H1 (cell line): ENCODE data around the gene RDH11. TPM values are rescaled to one million over a fixed set of nuclear protein-coding genes. Genes with fewer than 3 reads are reported as not detected.

Source experiments
- CTCF ChIA-PET: fragments of 300-600 bp; sonication (Branson Sonifier 250); formaldehyde crosslinking; loops from one replicate; lab custom pipeline; 2021; ENCODE audit not compliant: partially characterized antibody; lab: Charles Lee
- POLR2A ChIA-PET: fragments of 300-600 bp; sonication (Branson Sonifier 250); formaldehyde crosslinking; loops from one replicate; lab custom pipeline; 2021; ENCODE audit warnings: inconsistent platforms; ENCODE audit not compliant: partially characterized antibody; lab: Charles Lee
- DNase-seq, 2 experiments: peaks; one replicate each; pipeline versions ENCODE4 v3.0.0 to v3.0.0-alpha.2; 2010 to 2022; ENCODE audit warnings: low spot score in 2 of 2, low read depth in 1 of 2, mixed read lengths in 1 of 2
- FAIRE-seq: peaks from 2 replicates; lab custom pipeline; 2011; peaks lifted over from hg19 to GRCh38; lab: Jason Lieb, UNC
- H2AFZ ChIP-seq: 2 replicates; pipeline ENCODE4 v1.8.1; 2012; ENCODE audit warnings: low read length, inconsistent platforms
- H2AK5ac ChIP-seq: 2 replicates; pipeline ENCODE4 v1.6.1; 2013; ENCODE audit warnings: low read depth, low read length
- H2BK120ac ChIP-seq: replicated peaks from 2 replicates; pipeline ENCODE3; 2013; ENCODE audit warnings: low read depth, low read length, inconsistent platforms
- H2BK12ac ChIP-seq: 2 replicates; pipeline ENCODE4 v1.6.1; 2013; ENCODE audit warnings: low read depth, low read length
- H2BK15ac ChIP-seq: 2 replicates; pipeline ENCODE4 v1.6.1; 2013; ENCODE audit warnings: low read length
- H2BK20ac ChIP-seq: 2 replicates; pipeline ENCODE4 v1.6.1; 2013; ENCODE audit warnings: low read length
- H2BK5ac ChIP-seq: 2 replicates; pipeline ENCODE4 v1.6.1; 2013; ENCODE audit warnings: low read depth, low read length
- H3K14ac ChIP-seq: 2 replicates; pipeline ENCODE4 v1.6.1; 2013; ENCODE audit warnings: inconsistent platforms; ENCODE audit not compliant: insufficient read length
- H3K18ac ChIP-seq: 2 replicates; pipeline ENCODE4 v1.6.1; 2013; ENCODE audit warnings: low read length; ENCODE audit errors: extremely low read depth
- H3K23ac ChIP-seq: 2 replicates; pipeline ENCODE4 v1.6.1; 2013; ENCODE audit warnings: inconsistent platforms; ENCODE audit not compliant: insufficient read length
- H3K23me2 ChIP-seq: 2 replicates; pipeline ENCODE4 v1.6.1; 2013; ENCODE audit warnings: low read depth, low read length
- H3K27ac ChIP-seq: 2 replicates; pipeline ENCODE4 v1.6.1; 2011; ENCODE audit warnings: low read depth, low read length, inconsistent platforms
- H3K27me3 ChIP-seq, 4 experiments: replicated peaks in 1 of 4; 1 replicate in 1 of 4; 2 replicates in 3 of 4; pipeline versions ENCODE4 v1.6.1 to v1.8.1; 2011 to 2013; ENCODE audit warnings: low read length in 3 of 4, mild to moderate bottlenecking in 3 of 4, inconsistent platforms in 2 of 4, mixed read lengths in 2 of 4, moderate library complexity in 1 of 4; ENCODE audit not compliant: control insufficient read depth in 3 of 4, insufficient read depth in 3 of 4; ENCODE audit errors: extremely low read depth in 1 of 4
- H3K36me3 ChIP-seq, 4 experiments: 2 replicates each; pipeline versions ENCODE4 v1.6.1 to v1.8.1; 2011 to 2013; ENCODE audit warnings: mild to moderate bottlenecking in 4 of 4, low read length in 3 of 4, moderate library complexity in 2 of 4, control low read depth in 1 of 4, inconsistent platforms in 1 of 4; ENCODE audit not compliant: insufficient read depth in 4 of 4, control insufficient read depth in 2 of 4
- H3K4ac ChIP-seq: replicated peaks from 2 replicates; pipeline ENCODE3; 2013; ENCODE audit warnings: low read length, low read depth, mixed read lengths, inconsistent platforms; ENCODE audit not compliant: insufficient read length
- H3K4me1 ChIP-seq, 4 experiments: replicated peaks in 1 of 4; 1 replicate in 1 of 4; 2 replicates in 3 of 4; pipeline versions ENCODE4 v1.6.1 to v1.8.1; 2011 to 2013; ENCODE audit warnings: low read length in 3 of 4, inconsistent platforms in 2 of 4, mixed read lengths in 1 of 4; ENCODE audit not compliant: insufficient read depth in 4 of 4, control insufficient read depth in 3 of 4
- H3K4me2 ChIP-seq, 2 experiments: 2 replicates each; pipeline versions ENCODE4 v1.6.1 to v1.8.1; 2011 to 2013; ENCODE audit warnings: low read depth in 2 of 2, low read length in 2 of 2, control low read depth in 1 of 2, inconsistent platforms in 1 of 2, mild to moderate bottlenecking in 1 of 2; ENCODE audit not compliant: insufficient read depth in 1 of 2
- H3K4me3 ChIP-seq, 4 experiments: fragments of 200-600, 300-600 bp in 1 of 4; sonication (generic), shearing (Covaris generic), sonication (Bioruptor Twin) in 1 of 4; 2 replicates each; pipeline versions ENCODE4 v1.5.1 to v1.8.1; 2011 to 2016; ENCODE audit warnings: low read length in 4 of 4, low read depth in 3 of 4, control low read depth in 2 of 4, inconsistent platforms in 2 of 4, mild to moderate bottlenecking in 2 of 4, mixed read lengths in 1 of 4, moderate library complexity in 1 of 4; ENCODE audit not compliant: insufficient read depth in 2 of 4; ENCODE audit errors: extremely low read depth in 1 of 4
- H3K56ac ChIP-seq: replicated peaks from 2 replicates; pipeline ENCODE3; 2013; ENCODE audit warnings: low read depth, mild to moderate bottlenecking, mixed read lengths, low read length, inconsistent platforms; ENCODE audit not compliant: insufficient read length
- H3K79me1 ChIP-seq: 2 replicates; pipeline ENCODE4 v1.6.1; 2013; ENCODE audit warnings: low read depth, low read length, control low read depth
- H3K79me2 ChIP-seq, 2 experiments: 2 replicates each; pipeline versions ENCODE4 v1.6.1 to v1.8.1; 2012 to 2013; ENCODE audit warnings: low read length in 2 of 2, mild to moderate bottlenecking in 2 of 2, inconsistent platforms in 1 of 2; ENCODE audit not compliant: insufficient read depth in 2 of 2, control insufficient read depth in 1 of 2
- H3K9ac ChIP-seq, 4 experiments: replicated peaks in 1 of 4; 1 replicate in 1 of 4; 2 replicates in 3 of 4; pipeline versions ENCODE4 v1.6.1 to v1.8.1; 2011 to 2013; ENCODE audit warnings: low read depth in 3 of 4, low read length in 3 of 4, control low read depth in 2 of 4, mild to moderate bottlenecking in 2 of 4, moderate library complexity in 2 of 4, inconsistent platforms in 1 of 4; ENCODE audit errors: extremely low read depth in 1 of 4
- H3K9me3 ChIP-seq, 2 experiments: 2 replicates each; pipeline versions ENCODE4 v1.6.1 to v1.8.1; 2012 to 2013; ENCODE audit warnings: mild to moderate bottlenecking in 2 of 2, moderate library complexity in 2 of 2, control low read depth in 1 of 2, inconsistent platforms in 1 of 2, low read depth in 1 of 2, low read length in 1 of 2, mixed read lengths in 1 of 2; ENCODE audit not compliant: insufficient read depth in 2 of 2
- H4K20me1 ChIP-seq, 2 experiments: replicated peaks in 1 of 2; 2 replicates each; pipeline versions ENCODE3 to v1.8.1; 2011 to 2013; ENCODE audit warnings: inconsistent platforms in 2 of 2, low read length in 2 of 2, mild to moderate bottlenecking in 1 of 2; ENCODE audit not compliant: insufficient read depth in 2 of 2, control insufficient read depth in 1 of 2
- H4K5ac ChIP-seq: 2 replicates; pipeline ENCODE4 v1.6.1; 2013; ENCODE audit warnings: low read length, low read depth, mixed read lengths, inconsistent platforms; ENCODE audit not compliant: insufficient read length
- H4K8ac ChIP-seq: 2 replicates; pipeline ENCODE4 v1.8.0; 2013; ENCODE audit warnings: mild to moderate bottlenecking, moderate library complexity, low read length, inconsistent platforms; ENCODE audit not compliant: insufficient read depth; ENCODE audit errors: extremely low read depth
- H4K91ac ChIP-seq: replicated peaks from 2 replicates; pipeline ENCODE3; 2013; ENCODE audit warnings: low read length, mixed read lengths, inconsistent platforms; ENCODE audit not compliant: insufficient read length
- MAX ChIP-seq: IDR thresholded peaks from 2 replicates; pipeline ENCODE4 v1.6.1; 2012; ENCODE audit warnings: inconsistent platforms
- PHF8 ChIP-seq: fragments of 200-600 bp; sonication (generic); conservative IDR thresholded peaks from 2 replicates; pipeline ENCODE4 v1.7.1; 2012; ENCODE audit warnings: low read depth, mild to moderate bottlenecking, inconsistent platforms, low read length, moderate library complexity
- YY1 ChIP-seq: IDR thresholded peaks from 2 replicates; pipeline ENCODE4 v1.6.1; 2011; ENCODE audit warnings: low read depth, mild to moderate bottlenecking, low read length
- WGBS, 2 experiments: shearing (Covaris generic) in 1 of 2; methylation state at CpG; one replicate each; pipeline versions ENCODE4 v1.1.6 to v1.1.7; 2013 to 2015; ENCODE audit warnings: low lambda C conversion rate in 2 of 2, mixed read lengths in 2 of 2, inconsistent platforms in 1 of 2, low coverage in 1 of 2, missing lambda C conversion rate in 1 of 2; ENCODE audit not compliant: insufficient replicate concordance in 2 of 2, insufficient coverage in 1 of 2, insufficient read length in 1 of 2; ENCODE audit errors: extremely low coverage in 1 of 2, missing lambda C conversion rate in 1 of 2; 5-methylcytosine and 5-hydroxymethylcytosine counted together
- polyA plus RNA-seq, 7 experiments: library from polyadenylated mRNA; depleted of rRNA in 3 of 7; stranded (reverse) in 5 of 7; unstranded in 2 of 7; fragments of >200 nt in 5 of 7; fragments of 200-250 nt in 2 of 7; gene quantifications; 1 replicate in 5 of 7; 2 replicates in 1 of 7; 4 replicates in 1 of 7; pipeline versions ENCODE4 v1.2.1 to v1.2.3, GENCODE V29; 2011 to 2013; ENCODE audit warnings: missing spikeins in 2 of 7, mixed read lengths in 2 of 7
- total RNA-seq: library from RNA; stranded (reverse); fragmentation: NEBNext Ultra II Directional; extraction: Animal tissue kit (Norgen Biotek cat#: 25700); gene quantifications from 2 replicates; pipeline ENCODE4 v1.2.1, GENCODE V29; 2021

Gene RDH11
- total and polyA plus RNA-seq, 2 of the 8 experiments (the other 6 are each of a cell fraction or from before 2014, with no cell fraction given), result 104 to 117 TPM

GRCh38 chr14:67673451-67673850 is 22.1 kb downstream of the RDH11 start:
- Histone ChIP-seq H4K20me1 (peaks cover 9 to 10% of the 10 kb centered on the region in 2 experiments), H3K18ac (no peak overlapping the region), H3K56ac (no peak overlapping the region), H3K4ac (no peak overlapping the region), H3K27ac (no peak overlapping the region), H3K4me1 (no peaks in the 10 kb centered on the region; a peak in 2 of 7 replicates), H3K9me3 (no peaks in the 10 kb centered on the region), H4K5ac (no peak overlapping the region), H3K14ac (no peak overlapping the region), H3K23ac (no peak overlapping the region), H2BK12ac (no peak overlapping the region), H3K36me3 (peaks cover 5 to 20% (median 10%) of the 10 kb centered on the region in 4 experiments), H4K91ac (no peak overlapping the region), H2AFZ (no peak overlapping the region), H2BK15ac (no peak overlapping the region), H2BK20ac (no peak overlapping the region), H2AK5ac (no peak overlapping the region), H3K4me2 (peak overlapping the region; percentile 67 to 74), H3K79me2 (peaks cover 3 to 49% of the 10 kb centered on the region in 2 experiments; a peak in 3 of 4 replicates), H3K79me1 (peaks cover 2% of the 10 kb centered on the region; the same call in 1 of the 2 replicates), H4K8ac (no peak overlapping the region), H3K9ac (peak overlapping the region in 1 of 4 experiments; percentile 72; a peak in 1 of 7 replicates), H2BK5ac (no peak overlapping the region), H2BK120ac (no peak overlapping the region), H3K27me3 (no peaks in the 10 kb centered on the region), H3K23me2 (no peaks in the 10 kb centered on the region; the same call in 1 of the 2 replicates), H3K4me3 (peak overlapping the region; percentile 77 to 96 (median 80))
- TF ChIP-seq YY1, result no peak
- no peak for TF ChIP-seq MAX
- TF ChIP-seq PHF8, result no peak
- 76% methylated on average over 5 of the region's 5 CpGs; no CpG with 5 or more reads in 1 of the 2 experiments for WGBS, 2 experiments
- no peak for FAIRE-seq
- POLR2A ChIA-PET, result interaction anchor here (0.8 to 3.9 kb wide), 5 partner anchors 13 to 53 kb away, joined by 3 to 21 read pairs (median 8); partner anchors contain the start of genes ARG2 and RDH11
- CTCF ChIA-PET, result interaction anchor here (0.6 to 1.6 kb wide), 17 partner anchors 10 to 257 kb away, joined by 3 to 6 read pairs (median 3); partner anchors contain the start of gene RDH12
- no peak for DNase-seq
